ENCODE data around the gene XRCC5.
A peak's percentile ranks its signal among the peaks of the same experiment; 100 is the strongest.

The XRCC5 gene

GRCh38 chr2:216161967-216162366, 52.8 kb downstream of the XRCC5 start:
- DNase-seq: no peak

GRCh38 chr2:216163518-216163917, 54.4 kb downstream of the XRCC5 start:
- DNase-seq: no peak

GRCh38 chr2:216164087-216164486, 54.9 kb downstream of the XRCC5 start:
- no peak for DNase-seq

DNA sequence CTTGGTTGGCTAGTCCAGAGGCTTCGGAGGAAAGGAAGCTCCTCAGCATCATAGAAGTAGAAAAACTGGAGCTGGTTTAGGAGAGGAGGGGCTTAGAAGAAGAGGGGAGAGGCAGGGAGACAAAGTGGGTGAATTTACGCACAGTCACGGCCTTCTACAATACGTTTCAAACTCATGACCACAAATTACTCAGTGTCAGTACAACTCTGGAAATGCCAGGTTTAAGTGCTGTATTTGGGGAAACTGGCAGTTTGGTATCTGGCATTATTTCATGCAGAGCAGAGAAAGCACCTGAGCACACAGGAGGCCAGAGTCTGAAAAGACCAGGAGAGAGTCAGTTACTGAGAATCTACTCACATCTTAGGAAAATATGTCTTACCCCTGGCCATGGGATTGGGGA, 55.4 kb downstream of the XRCC5 start:
- DNase-seq: no peak

GRCh38 chr2:216165711-216166110, 56.6 kb downstream of the XRCC5 start:
- no peak for DNase-seq

DNA sequence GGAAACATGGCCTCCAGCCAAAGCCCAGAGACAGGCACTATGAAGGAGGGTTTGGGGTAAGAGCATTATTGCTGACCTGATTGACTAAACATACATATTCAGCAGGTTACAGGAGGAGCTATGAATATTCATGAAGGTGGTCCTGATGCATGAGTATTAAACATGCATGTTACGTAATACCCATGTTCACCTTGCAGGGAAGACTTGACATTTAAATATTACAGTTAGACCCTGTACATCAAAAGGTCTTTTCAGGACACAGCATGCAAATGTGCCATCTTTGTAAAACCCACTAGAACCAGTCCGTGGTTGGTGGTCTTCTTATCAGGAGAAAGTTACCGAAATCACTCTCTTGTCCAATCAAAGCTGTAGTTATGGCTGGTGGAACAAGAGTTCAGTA, 59.9 kb downstream of the XRCC5 start:
- DNase-seq: no peak

GRCh38 chr2:216170076-216170763, 61.1 kb downstream of the XRCC5 start:
- no peak for DNase-seq

DNA sequence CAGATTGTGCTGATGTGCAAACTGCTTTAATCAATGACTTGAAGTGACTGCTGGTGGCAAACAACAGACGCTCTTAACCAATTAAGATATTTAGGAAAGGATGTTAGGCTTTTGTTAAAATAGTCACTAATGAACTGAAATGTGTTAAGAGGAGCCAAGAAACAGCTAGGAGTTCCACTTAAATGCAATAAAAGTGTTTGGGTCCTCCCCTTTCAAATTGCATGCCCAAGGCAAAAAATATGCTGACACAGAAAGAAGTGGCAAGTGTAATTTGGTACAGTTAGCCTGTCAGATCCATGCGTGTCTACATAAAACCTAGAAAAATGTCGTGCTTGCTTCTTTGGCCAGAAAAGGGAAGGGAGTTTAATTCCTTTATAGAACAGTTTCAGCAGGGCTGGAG, 61.9 kb downstream of the XRCC5 start:
- DNase-seq: no peak

GRCh38 chr2:216172493-216172892, 63.3 kb downstream of the XRCC5 start:
- DNase-seq: no peak

- DNase-seq: no peak
These were observed 69.9 kb downstream of the XRCC5 start for GRCh38 chr2:216179015-216179414.

DNA sequence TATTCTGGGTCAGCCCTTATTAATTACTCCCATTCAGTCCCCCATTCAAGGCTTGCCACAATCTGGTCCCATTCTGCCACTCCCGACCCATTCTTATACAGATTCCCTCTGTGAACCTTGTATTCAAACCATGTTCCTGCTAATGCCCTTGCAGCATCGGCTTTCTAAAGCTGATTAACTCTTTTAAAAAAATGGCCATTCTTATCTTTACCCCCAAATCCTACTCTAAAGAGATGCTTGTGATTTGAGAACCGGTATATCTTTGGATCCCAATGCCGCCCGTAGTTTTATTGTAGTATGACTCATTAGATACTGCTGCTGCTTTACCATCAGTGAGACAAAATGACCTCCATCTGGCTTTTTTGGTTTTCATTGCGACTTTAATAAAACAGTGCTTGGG, 72.2 kb downstream of the XRCC5 start:
- DNase-seq: no peak

DNA sequence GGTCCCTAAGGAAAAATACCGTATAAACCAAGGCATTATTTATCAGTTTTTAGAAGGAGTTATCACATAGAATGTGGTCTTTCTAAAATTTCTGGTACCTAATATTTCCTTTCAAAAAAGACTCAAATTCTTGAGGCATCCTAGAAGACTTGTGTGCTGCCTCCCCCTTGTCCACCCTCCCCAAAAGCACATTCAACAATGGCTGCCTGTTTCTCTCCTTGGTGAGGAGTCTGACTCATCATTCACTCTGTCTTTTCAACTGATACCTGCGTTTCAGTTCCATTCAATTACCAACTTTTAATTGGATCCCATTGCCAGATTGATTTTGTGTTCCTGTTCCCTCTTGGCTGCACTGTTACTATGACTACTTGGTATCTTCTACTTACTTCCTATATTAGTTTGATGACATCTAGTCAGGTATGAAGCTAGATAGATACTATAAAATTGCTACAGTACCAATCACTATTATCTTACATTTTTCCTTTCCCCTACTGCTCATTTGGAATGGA, 72.9 kb downstream of the XRCC5 start:
- DNase-seq: no peak

DNA sequence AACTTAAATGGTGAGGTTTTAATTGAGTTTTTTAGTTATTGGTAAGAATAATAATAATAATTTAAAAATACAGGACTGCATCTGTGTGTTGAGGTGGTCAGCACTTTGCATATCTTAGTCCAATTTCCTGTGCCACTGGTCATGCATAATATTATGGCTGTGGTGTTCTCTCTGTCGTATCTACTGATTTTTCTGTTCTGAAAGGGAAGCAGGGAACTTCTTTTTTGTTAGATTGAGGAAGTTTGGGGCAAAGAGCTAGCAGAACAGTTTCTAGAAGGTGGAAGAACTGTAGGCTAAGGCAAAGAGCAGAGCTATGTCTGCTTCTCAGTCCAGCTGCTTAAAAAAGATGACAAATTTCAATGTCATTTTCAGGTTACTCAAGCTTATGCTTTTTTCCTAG, 74.3 kb downstream of the XRCC5 start:
- peak in 1 of 2 donors; percentile 42 for DNase-seq

DNA sequence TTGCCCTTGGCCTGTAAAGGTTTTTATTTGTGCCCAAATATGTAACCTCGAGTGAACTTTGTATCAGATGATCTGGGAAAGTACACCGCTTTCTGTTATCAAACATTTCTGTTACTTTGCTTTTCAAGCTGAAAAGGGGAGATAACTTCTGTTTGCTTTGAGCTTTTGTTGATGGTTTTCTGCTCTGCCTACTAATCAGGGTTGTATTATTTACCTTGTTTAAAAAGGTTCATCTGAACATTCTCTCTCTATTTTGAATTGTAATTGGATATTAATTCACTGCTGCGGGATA, 79.4 kb downstream of the XRCC5 start:
- DNase-seq: no peak

- no peak for DNase-seq
These were observed 79.8 kb downstream of the XRCC5 start for GRCh38 chr2:216188956-216189355.

DNA sequence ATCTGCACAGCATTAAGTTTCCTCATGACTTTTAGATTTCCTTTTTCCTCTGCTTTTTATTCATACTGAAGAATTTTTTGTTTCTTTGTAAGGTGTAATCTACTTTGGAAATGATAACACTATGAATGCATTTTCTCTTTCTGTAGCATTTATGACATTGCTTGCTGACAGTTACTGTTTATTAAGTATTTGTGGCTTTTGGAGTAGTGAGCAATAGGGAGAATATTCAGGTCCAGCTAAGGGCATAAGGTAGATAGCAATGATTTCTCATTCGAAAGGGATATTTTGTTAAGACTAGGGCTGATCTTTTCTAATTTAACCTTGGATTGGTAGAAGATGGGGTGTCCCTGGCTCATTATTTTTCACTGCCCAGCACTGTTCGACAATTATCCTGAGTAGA, 80.3 kb downstream of the XRCC5 start:
- DNase-seq: no peak

- DNase-seq: no peak
These were observed 83.0 kb downstream of the XRCC5 start for GRCh38 chr2:216192181-216192580.

DNA sequence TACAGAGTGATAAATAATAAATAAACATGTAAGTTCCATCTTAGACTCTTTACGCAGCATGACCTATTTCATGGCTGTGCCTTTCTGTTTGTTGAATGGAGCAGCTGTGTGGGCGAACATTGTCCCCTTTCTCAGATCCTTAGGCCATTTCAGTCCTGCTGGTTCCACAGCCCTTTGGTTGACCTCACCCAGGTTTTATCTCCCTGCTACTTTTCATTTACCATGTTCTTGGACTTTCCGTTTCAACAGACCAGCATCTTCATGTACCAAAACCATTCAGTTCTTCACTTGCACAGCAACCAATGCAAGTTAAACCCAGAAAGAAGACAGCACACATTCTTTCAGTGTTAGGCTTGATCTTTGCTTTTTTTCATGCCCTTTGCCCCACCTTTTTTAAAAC, 83.8 kb downstream of the XRCC5 start:
- no peak for DNase-seq

DNA sequence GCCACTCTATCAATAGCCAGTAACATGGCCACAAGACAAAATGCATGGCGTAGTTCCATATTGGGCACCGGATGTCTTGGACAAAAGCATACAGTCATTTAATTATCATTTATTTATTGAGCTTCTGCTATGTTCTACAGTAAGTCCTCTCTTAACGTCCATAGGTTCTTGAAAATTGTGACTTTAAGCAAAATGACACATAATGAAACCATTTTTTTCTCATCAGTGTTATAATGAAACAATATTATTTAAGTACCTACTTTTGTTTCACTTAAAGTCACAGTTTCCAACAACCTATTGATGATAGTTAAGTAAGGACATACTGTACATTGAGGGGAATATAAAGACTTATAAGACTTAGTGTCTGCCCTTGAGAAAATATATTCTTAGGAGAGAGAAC, 84.9 kb downstream of the XRCC5 start:
- DNase-seq: no peak

DNA sequence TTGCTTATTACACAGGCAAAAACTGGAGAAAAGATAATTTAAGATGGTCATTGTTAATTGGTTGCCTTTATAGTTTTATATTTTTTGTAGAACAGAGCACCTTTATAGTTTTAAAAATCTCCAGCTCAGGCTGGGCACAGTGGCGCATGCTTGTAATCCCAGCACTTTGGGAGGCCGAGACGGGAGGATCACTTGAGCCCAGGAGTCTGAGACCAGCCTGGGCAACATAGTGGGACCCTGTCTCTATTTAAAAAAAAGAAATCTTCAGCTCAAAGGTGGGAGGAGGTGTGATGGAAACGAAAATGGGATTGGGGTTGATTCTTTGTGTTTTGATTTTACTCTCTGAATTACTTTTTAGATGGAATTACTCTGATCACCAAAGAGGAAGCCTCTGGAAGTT, 85.4 kb downstream of the XRCC5 start:
- no peak for DNase-seq

- no peak for DNase-seq
These were observed 86.4 kb downstream of the XRCC5 start for GRCh38 chr2:216195565-216196029.

- no peak for DNase-seq
These were observed 92.7 kb downstream of the XRCC5 start for GRCh38 chr2:216201692-216202306.

- DNase-seq: no peak
These were observed 93.6 kb downstream of the XRCC5 start for GRCh38 chr2:216202626-216203250.

DNA sequence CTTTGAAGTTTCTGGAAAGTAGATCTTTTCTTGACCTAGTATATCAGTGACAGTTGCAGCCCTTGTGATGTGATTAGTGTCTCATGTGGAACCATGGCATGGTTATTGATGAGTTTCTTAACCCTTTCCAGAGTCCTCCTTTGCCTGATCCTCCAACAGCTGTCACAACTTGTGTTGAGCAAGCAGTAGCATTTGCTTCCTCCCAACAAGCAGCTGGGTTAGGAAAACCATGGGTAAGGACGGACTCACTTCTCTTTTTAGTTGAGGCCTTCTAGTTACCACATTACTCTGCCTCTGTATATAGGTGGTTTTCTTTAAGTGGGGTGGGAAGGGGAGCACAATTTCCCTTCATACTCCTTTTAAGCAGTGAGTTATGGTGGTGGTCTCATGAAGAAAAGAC, 96.3 kb downstream of the XRCC5 start:
- DNase-seq: no peak
